ENCODE results near the gene PUS3.
"Not testable (repeated sequence)": the region's sequence is repeated elsewhere in the genome, so short reads cannot be mapped to it uniquely, and the experiment has no call there.

PUS3 gene

DNA sequence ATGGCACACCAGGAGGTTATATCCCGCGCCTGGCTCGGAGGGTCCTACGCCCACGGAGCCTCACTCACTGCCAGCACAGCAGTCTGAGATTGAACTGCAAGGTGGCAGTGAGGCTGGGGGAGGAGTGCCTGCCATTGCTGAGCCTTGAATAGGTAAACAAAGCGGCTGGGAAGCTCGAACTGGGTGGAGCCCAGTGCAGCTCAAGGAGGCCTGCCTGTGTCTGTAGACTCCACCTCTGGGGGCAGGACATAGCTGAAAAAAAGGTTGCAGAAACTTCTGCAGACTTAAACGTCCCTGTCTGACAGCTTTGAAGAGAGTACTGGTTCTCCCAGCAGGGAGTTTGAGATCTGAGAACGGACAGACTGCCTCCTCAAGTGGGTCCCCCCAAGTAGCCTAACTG lies 45.3 kb downstream of the PUS3 start:
- not testable (repeated sequence) for DNase-seq

DNA sequence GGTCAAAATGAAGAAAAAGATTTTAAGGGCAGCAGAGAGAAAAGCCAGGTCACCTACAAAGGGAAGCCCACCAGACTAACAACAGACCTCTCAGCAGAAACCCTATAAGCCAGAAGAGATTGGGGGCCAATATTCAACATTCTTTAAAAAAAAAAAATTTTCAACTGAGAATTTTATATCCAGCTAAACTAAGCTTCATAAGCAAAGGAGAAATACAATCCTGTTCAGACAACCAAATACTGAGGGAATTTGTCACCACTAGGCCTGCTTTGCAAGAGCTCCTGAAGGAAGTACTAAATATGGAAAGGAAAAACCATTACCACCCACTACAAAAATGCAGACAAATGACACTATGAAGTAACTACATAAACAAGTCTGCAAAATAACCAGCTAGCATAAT lies 56.8 kb downstream of the PUS3 start:
- DNase-seq: no peak

Measured in NCI-H2171 (cell line).